Panc1 (cell line): Measurements from ENCODE around the gene DGAT2. TPM values are rescaled to one million over a fixed set of nuclear protein-coding genes. Genes with fewer than 3 reads are reported as not detected.

Source experiments
- ATAC-seq: fragments of 200-7000 bp; cut with Tn5 transposase; 2 replicates; pipeline ENCODE4 v1.9.1; 2020; ENCODE audit warnings: mild to moderate bottlenecking, moderate library complexity
- BruUV-seq: library from RNA; stranded (reverse); fragments of 400-500 nt; replicated peaks from 2 replicates; lab custom pipeline; 2021; lab: Mats Ljungman, UMichigan
- CTCF ChIA-PET: fragments of 300-600 bp; sonication (Branson Sonifier 250); formaldehyde crosslinking; loops from one replicate; lab custom pipeline; 2022; ENCODE audit warnings: antibody characterized with exemption; lab: Charles Lee
- POLR2A ChIA-PET: fragments of 300-600 bp; sonication (Branson Sonifier 250); formaldehyde crosslinking; loops from one replicate; lab custom pipeline; 2022; ENCODE audit warnings: antibody characterized with exemption; lab: Charles Lee
- DNase-seq: peaks from one replicate; pipeline ENCODE4 v3.0.0-alpha.2; 2010; ENCODE audit warnings: low read depth, low spot score
- H3K27ac ChIP-seq: 2 replicates; pipeline ENCODE4 v1.5.1; 2011; ENCODE audit warnings: mild to moderate bottlenecking, low read length, inconsistent platforms
- H3K27me3 ChIP-seq: fragments of 200-500 bp; sonication (Bioruptor generic); 2 replicates; pipeline ENCODE4 v1.6.0; 2014; ENCODE audit warnings: low read length, inconsistent platforms; ENCODE audit not compliant: control insufficient read depth, insufficient read depth
- H3K36me3 ChIP-seq: fragments of 200-500 bp; sonication (Bioruptor generic); 2 replicates; pipeline ENCODE4 v1.5.1; 2014; ENCODE audit warnings: inconsistent platforms, mild to moderate bottlenecking, low read length, moderate library complexity; ENCODE audit not compliant: control insufficient read depth, insufficient read depth
- H3K4me1 ChIP-seq: 2 replicates; pipeline ENCODE4 v1.5.1; 2011; ENCODE audit warnings: inconsistent platforms, mild to moderate bottlenecking, low read length, moderate library complexity; ENCODE audit not compliant: control insufficient read depth, insufficient read depth
- H3K4me3 ChIP-seq, 2 experiments: 2 replicates each; pipeline ENCODE4 v1.5.1; 2011 to 2012; ENCODE audit warnings: low read depth in 2 of 2, low read length in 2 of 2, mild to moderate bottlenecking in 2 of 2, inconsistent platforms in 1 of 2, moderate library complexity in 1 of 2
- H3K9me3 ChIP-seq: fragments of 200-500 bp; sonication (Bioruptor generic); 2 replicates; pipeline ENCODE4 v1.5.1; 2014; ENCODE audit warnings: low read depth, mild to moderate bottlenecking, inconsistent platforms, low read length, moderate library complexity; ENCODE audit not compliant: control insufficient read depth, insufficient read depth
- POLR2AphosphoS5 ChIP-seq: IDR thresholded peaks from 2 replicates; pipeline ENCODE4 v1.6.1; 2012; ENCODE audit warnings: mild to moderate bottlenecking, low read depth, low read length, moderate library complexity
- SIN3A ChIP-seq: IDR thresholded peaks from 2 replicates; pipeline ENCODE4 v1.6.1; 2012; ENCODE audit warnings: low read depth, mild to moderate bottlenecking, low read length, moderate library complexity, borderline replicate concordance; ENCODE audit not compliant: insufficient read depth
- TCF7L2 ChIP-seq: IDR thresholded peaks from 2 replicates; pipeline ENCODE4 v1.6.1; 2011; ENCODE audit warnings: mild to moderate bottlenecking, low read depth, low read length, inconsistent platforms
- in situ Hi-C: cut with HindIII; loops from 2 replicates; pipeline ENCODE4 v1.10.0; 2016; ENCODE audit warnings: low sequenced_read_pairs, low pct_unique_long_range_greater_than_20kb
- intact Hi-C: fragments of 100-400 bp; cut with micrococcal nuclease; formaldehyde crosslinking; loops from one replicate; pipeline ENCODE4 v1.10.0; 2022; ENCODE audit not compliant: unreplicated experiment
- total RNA-seq: library from RNA; stranded (reverse); gene quantifications from one replicate; pipeline ENCODE4 v1.2.1, GENCODE V29; 2021; ENCODE audit not compliant: unreplicated experiment
- TF ChIP-seq, protein P1 (sequence below): fragments of 450-650 bp; IDR thresholded peaks from 2 replicates; pipeline ENCODE4 v1.5.1; 2017; ENCODE audit warnings: mild to moderate bottlenecking
- TF ChIP-seq, protein P2 (sequence below), 2 experiments: IDR thresholded peaks; 2 replicates each; pipeline ENCODE4 v1.6.1; 2011 to 2012; ENCODE audit warnings: low read depth in 2 of 2, control low read depth in 1 of 2, low read length in 1 of 2, mild to moderate bottlenecking in 1 of 2, moderate library complexity in 1 of 2; ENCODE audit not compliant: insufficient read depth in 1 of 2

DGAT2 gene
- total RNA-seq, 1 experiment from 2014 or later, result 19.2 TPM

- Histone ChIP-seq H3K4me3 (no peak overlapping the region), H3K27me3 (no peaks in the 10 kb centered on the region), H3K9me3 (no peaks in the 10 kb centered on the region), H3K4me1 (no peaks in the 10 kb centered on the region), H3K27ac (no peak overlapping the region), H3K36me3 (no peaks in the 10 kb centered on the region)
- ATAC-seq (no peak), DNase-seq (no peak)
- in situ Hi-C loops, result no loop called here
- intact Hi-C loops, result no loop called here
- CTCF ChIA-PET, result no interaction called here
- TF ChIP-seq, protein P1, sequence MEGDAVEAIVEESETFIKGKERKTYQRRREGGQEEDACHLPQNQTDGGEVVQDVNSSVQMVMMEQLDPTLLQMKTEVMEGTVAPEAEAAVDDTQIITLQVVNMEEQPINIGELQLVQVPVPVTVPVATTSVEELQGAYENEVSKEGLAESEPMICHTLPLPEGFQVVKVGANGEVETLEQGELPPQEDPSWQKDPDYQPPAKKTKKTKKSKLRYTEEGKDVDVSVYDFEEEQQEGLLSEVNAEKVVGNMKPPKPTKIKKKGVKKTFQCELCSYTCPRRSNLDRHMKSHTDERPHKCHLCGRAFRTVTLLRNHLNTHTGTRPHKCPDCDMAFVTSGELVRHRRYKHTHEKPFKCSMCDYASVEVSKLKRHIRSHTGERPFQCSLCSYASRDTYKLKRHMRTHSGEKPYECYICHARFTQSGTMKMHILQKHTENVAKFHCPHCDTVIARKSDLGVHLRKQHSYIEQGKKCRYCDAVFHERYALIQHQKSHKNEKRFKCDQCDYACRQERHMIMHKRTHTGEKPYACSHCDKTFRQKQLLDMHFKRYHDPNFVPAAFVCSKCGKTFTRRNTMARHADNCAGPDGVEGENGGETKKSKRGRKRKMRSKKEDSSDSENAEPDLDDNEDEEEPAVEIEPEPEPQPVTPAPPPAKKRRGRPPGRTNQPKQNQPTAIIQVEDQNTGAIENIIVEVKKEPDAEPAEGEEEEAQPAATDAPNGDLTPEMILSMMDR, result no peak
- no peak for TF ChIP-seq POLR2AphosphoS5
- no peak for TF ChIP-seq TCF7L2
- no peak for TF ChIP-seq SIN3A
- TF ChIP-seq, protein P2, sequence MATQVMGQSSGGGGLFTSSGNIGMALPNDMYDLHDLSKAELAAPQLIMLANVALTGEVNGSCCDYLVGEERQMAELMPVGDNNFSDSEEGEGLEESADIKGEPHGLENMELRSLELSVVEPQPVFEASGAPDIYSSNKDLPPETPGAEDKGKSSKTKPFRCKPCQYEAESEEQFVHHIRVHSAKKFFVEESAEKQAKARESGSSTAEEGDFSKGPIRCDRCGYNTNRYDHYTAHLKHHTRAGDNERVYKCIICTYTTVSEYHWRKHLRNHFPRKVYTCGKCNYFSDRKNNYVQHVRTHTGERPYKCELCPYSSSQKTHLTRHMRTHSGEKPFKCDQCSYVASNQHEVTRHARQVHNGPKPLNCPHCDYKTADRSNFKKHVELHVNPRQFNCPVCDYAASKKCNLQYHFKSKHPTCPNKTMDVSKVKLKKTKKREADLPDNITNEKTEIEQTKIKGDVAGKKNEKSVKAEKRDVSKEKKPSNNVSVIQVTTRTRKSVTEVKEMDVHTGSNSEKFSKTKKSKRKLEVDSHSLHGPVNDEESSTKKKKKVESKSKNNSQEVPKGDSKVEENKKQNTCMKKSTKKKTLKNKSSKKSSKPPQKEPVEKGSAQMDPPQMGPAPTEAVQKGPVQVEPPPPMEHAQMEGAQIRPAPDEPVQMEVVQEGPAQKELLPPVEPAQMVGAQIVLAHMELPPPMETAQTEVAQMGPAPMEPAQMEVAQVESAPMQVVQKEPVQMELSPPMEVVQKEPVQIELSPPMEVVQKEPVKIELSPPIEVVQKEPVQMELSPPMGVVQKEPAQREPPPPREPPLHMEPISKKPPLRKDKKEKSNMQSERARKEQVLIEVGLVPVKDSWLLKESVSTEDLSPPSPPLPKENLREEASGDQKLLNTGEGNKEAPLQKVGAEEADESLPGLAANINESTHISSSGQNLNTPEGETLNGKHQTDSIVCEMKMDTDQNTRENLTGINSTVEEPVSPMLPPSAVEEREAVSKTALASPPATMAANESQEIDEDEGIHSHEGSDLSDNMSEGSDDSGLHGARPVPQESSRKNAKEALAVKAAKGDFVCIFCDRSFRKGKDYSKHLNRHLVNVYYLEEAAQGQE (IDR thresholded peaks at IDR 0.05; ENCODE audit: insufficient read depth in 1 of 2, low read depth in 2 of 2, low read length in 1 of 2), result no peak
- no TSS peak for BruUV-seq
- POLR2A ChIA-PET, result no interaction called here
Observed at GRCh38 chr11:75785187-75785586, 16.6 kb downstream of the DGAT2 start.

DNA sequence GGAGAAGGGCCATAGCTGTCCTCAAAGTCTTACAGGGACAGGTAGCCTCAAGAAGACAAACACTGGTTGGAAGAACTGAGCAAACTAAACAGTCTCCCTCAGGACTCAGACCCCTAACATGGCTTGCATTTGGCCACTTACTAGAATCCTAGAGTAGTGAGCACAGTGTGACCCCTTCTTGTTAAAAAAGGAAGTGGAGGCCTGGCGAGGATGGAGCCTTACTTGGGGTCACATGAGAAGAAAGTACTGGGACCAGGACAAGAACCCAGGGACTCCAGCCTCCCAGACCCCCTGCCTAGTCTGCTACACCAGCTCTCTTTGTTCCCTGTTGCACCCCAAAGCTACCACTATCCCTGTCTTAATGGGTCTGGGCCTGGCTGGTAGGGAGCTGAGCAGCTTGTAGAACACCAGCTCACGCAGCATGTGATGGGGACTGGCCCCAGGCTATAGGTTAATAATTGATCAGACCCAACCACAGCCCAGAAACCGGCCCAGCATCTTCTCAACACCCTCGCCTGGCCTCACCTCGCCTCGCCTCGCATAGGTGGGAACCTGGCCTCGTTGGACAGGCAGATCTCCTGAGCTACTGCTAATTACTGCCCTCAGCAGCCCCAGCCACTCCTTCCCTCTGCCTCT lies 17.6 kb downstream of the DGAT2 start:
- no peaks in the 10 kb centered on the region for H3K9me3 ChIP-seq

More for the DNA sequence above, 17.6 kb downstream of the DGAT2 start:
- no peaks in the 10 kb centered on the region for H3K4me1 ChIP-seq
- intact Hi-C loops, result no loop called here
- BruUV-seq, result no TSS peak
- in situ Hi-C loops, result no loop called here
- no peaks in the 10 kb centered on the region for H3K36me3 ChIP-seq
- H3K27me3 ChIP-seq, result no peaks in the 10 kb centered on the region
- ATAC-seq, result no peak
- H3K27ac ChIP-seq, result no peak overlapping the region
- CTCF ChIA-PET, result no interaction called here
- TF ChIP-seq, protein P2 (IDR thresholded peaks at IDR 0.05; ENCODE audit: insufficient read depth in 1 of 2, low read depth in 2 of 2, low read length in 1 of 2), result no peak
- POLR2A ChIA-PET, result no interaction called here
- H3K4me3 ChIP-seq, result no peak overlapping the region
- no peak for DNase-seq
